ENCODE results near the gene HSD17B13.

Gene HSD17B13

GRCh38 chr4:87262886-87263285 is 59.8 kb downstream of the HSD17B13 start:
- DNase-seq (ENCODE audit: low read depth), result no peak

DNA sequence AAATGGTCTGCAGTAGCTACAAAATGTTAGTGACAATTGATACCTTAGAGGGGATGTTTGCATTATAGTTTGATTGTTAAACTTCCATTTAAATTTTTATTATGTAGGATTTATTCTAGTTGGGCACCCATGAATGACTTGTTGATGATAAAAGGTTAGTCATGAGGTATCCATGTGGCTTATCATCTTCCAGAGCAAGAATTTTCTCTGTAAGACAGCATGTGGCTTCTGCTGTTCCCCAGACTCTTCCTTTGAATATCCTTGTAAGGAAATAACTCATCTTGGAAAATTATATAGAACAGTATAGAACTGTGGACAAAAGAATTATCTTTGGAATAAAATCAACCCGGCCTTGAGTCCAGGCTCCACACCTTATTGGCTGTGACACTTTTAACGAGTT is 62.2 kb downstream of the HSD17B13 start:
- no peak for DNase-seq (ENCODE audit: low read depth)

- DNase-seq (ENCODE audit: low read depth), result no peak
These were observed 64.0 kb downstream of the HSD17B13 start for GRCh38 chr4:87258677-87259076.

GRCh38 chr4:87257523-87257922 is 65.2 kb downstream of the HSD17B13 start:
- DNase-seq (ENCODE audit: low read depth), result no peak

DNA sequence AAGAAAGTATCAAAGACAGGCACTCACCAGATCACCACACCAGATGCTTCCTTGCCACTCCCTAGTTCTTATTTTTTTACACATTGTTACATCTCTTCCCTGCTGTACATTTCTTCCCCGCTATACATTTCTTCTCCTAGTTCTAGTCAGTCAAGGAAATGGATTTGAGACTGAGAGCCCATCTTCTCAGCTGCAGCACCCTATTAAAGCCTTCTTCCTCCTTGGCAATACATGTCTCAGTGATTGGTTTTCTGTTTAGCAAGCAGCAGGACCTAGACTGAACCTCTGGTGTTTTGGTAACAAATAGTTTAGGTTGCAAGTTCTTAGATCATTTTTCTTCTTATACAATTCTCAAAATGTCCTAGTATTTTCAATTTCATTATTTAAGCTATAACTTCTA is 66.9 kb downstream of the HSD17B13 start:
- no peak for DNase-seq (ENCODE audit: low read depth)
